Activated CD4-positive, alpha-beta T cell treated with anti-CD3 and anti-CD28 coated beads, Interleukin-2, Interleukin-6, amounts not matched to agents 100 ng/mL and 50 ng/mL, durations not matched to agents 16 hours and 8 hours (primary cell): ENCODE results near the gene IL2RA.
"Not testable (repeated sequence)": the region's sequence is repeated elsewhere in the genome, so short reads cannot be mapped to it uniquely, and the experiment has no call there.

Experiments
- DNase-seq: peaks from one replicate; pipeline ENCODE4 v3.0.0-alpha.2; 2020

Gene IL2RA

GRCh38 chr10:5976512-5977470 lies 85.4 kb downstream of the IL2RA start:
- peak; percentile 63 for DNase-seq

- DNase-seq: peak; percentile 92
Observed at GRCh38 chr10:5975641-5976473, 86.3 kb downstream of the IL2RA start.

DNA sequence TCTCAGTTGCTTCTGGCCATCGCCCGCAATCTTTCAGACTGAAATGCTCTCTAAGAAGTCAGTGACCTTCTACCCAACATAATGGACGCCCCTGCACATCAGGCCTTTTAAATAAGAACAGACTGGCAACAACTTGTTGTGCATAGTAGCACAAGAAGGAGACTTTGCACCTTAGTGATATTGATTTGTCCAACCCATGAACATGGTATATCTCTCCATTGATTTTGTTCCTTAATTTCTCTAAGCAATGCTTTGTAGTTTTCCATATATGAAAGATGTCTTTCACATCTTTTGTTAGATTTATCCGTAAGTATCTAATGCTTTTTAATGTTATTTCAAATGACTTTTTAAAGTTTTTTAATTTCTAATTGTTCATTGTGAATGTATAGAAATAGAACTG lies 89.1 kb downstream of the IL2RA start:
- no peak for DNase-seq

GRCh38 chr10:5971886-5972285 lies 90.3 kb downstream of the IL2RA start:
- DNase-seq: no peak

DNA sequence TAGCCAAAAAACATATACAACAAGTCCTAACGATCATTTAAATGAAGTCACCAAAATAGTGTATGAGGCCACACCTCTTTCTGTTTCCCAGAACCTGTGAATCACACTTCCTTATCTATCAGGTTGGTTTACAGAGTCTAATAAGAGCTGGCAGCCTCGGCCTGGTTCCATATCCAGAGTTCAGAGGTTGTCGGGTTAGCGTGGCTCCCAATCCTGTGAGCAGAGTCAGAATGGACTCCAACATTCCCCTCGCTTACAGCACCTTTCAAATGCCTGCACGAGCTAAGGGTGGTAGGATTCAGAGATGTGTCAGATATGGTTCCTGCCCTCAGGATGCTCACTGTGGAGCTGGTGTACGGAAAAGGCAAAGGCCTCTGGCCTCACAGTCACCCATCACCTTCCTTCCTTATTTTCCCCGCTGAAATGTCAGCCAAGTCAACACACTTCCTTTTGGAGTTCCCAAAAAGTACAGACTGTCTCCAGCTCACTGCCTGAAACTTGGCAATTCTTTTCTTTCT lies 90.8 kb downstream of the IL2RA start:
- DNase-seq: peak; percentile 66

- no peak for DNase-seq
Observed at GRCh38 chr10:5970527-5970926, 91.6 kb downstream of the IL2RA start.

DNA sequence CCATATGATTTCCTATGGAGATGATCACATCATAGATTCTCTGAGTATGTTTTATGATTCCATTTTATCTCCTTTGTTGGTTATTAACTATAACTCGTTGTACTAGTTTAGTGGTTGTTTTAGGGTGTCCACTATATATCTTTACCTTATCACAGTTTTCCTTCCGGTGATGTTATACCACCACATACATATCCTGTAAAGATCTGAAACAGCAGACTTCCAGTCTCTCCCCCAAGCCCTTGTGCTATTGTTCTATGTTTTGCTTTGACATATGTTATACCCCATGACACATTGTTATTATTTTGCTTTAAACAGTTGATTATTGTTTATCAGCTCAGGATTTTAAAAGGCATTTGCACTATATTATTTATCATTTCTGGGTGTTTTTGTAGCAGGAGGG lies 92.1 kb downstream of the IL2RA start:
- no peak for DNase-seq

GRCh38 chr10:5968681-5969453 lies 93.3 kb downstream of the IL2RA start:
- DNase-seq: no peak

- no peak for DNase-seq
Observed at GRCh38 chr10:5968037-5968680, 94.0 kb downstream of the IL2RA start.

DNA sequence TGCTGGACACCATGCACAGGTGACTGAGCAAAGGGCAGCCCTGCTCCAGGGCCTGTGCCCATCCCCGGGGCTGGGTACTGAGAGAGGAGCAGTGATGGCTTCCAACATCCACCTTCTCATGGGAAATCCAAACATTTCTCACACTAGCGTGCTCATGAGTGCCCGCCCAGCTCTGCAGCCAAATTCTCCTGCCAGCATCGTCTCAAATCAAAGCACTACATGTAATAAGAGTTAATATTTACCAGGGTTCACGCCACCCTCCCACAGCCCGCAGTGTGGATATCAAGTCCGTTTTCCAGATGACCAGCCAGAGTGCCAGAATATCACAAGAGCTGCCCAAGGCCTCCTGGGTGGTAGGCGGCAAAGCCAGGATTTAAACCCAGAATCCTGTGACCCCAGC lies 96.9 kb downstream of the IL2RA start:
- no peak for DNase-seq

GRCh38 chr10:5964736-5965135 lies 97.4 kb downstream of the IL2RA start:
- no peak for DNase-seq

DNA sequence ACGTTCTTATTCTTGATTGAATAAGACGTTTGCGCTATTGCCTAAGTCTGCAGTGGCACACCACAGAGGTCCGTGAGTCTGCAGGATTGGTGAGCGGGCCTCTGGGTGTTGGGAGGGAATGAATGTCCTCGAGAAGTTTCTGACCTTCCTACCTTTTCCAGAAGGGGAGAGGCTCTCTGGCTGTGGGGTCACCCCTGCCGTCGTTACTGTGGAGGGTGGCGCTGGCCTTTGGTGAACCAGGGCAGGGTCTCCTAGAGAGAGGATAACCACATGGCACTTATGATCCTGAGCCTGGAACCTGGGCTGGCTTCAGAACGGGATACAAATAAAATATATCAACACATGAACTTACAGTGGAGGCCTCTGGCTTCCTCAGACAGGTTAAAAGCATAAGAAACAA lies 98.6 kb downstream of the IL2RA start:
- no peak for DNase-seq

- no peak for DNase-seq
Observed at GRCh38 chr10:5963071-5963470, 99.1 kb downstream of the IL2RA start.

GRCh38 chr10:5962358-5962940 lies 99.7 kb downstream of the IL2RA start:
- DNase-seq: not testable (repeated sequence)

GRCh38 chr10:5961405-5962100 lies 100.6 kb downstream of the IL2RA start:
- no peak for DNase-seq

- not testable (repeated sequence) for DNase-seq
Observed at GRCh38 chr10:5960973-5961275, 101.2 kb downstream of the IL2RA start.
